Measurements from ENCODE around the gene ADAP1.
A peak's percentile ranks its signal among the peaks of the same experiment; 100 is the strongest.
"Not testable (repeated sequence)": the region's sequence is repeated elsewhere in the genome, so short reads cannot be mapped to it uniquely, and the experiment has no call there.

The ADAP1 gene

GRCh38 chr7:952548-953441 is 1.7 kb downstream of the ADAP1 start:
- no peak for TF ChIP-seq POLR2A (IDR thresholded peaks at IDR 0.05; ENCODE audit: low read depth, low read length)
- FAIRE-seq (no peak), DNase-seq (ENCODE audit: insufficient read length, low spot score) (no peak)

GRCh38 chr7:951881-952547 is 2.5 kb downstream of the ADAP1 start:
- FAIRE-seq (no peak), DNase-seq (ENCODE audit: insufficient read length, low spot score) (no peak)
- TF ChIP-seq POLR2A (IDR thresholded peaks at IDR 0.05; ENCODE audit: low read depth, low read length): no peak

GRCh38 chr7:949021-949934 is 5.2 kb downstream of the ADAP1 start:
- TF ChIP-seq POLR2A (IDR thresholded peaks at IDR 0.05; ENCODE audit: low read depth, low read length): no peak
- peak; percentile 86 for DNase-seq (ENCODE audit: insufficient read length, low spot score)
- no peak for FAIRE-seq

- TF ChIP-seq POLR2A (IDR thresholded peaks at IDR 0.05; ENCODE audit: low read depth, low read length): no peak
- DNase-seq (ENCODE audit: insufficient read length, low spot score) (no peak), FAIRE-seq (no peak)
These were observed 6.9 kb downstream of the ADAP1 start for GRCh38 chr7:947391-948210.

GRCh38 chr7:946256-946996 is 8.1 kb downstream of the ADAP1 start:
- FAIRE-seq: no peak
- no peak for TF ChIP-seq POLR2A (IDR thresholded peaks at IDR 0.05; ENCODE audit: low read depth, low read length)

GRCh38 chr7:945556-946255 is 8.8 kb downstream of the ADAP1 start:
- no peak for DNase-seq (ENCODE audit: insufficient read length, low spot score)
- no peak for FAIRE-seq
- no peak for TF ChIP-seq POLR2A (IDR thresholded peaks at IDR 0.05; ENCODE audit: low read depth, low read length)

More at GRCh38 chr7:946256-946996, 8.1 kb downstream of the ADAP1 start:
- no peak for DNase-seq (ENCODE audit: insufficient read length, low spot score)

GRCh38 chr7:945147-945555 is 9.3 kb downstream of the ADAP1 start:
- no peak for DNase-seq (ENCODE audit: insufficient read length, low spot score)
- no peak for TF ChIP-seq POLR2A (IDR thresholded peaks at IDR 0.05; ENCODE audit: low read depth, low read length)
- FAIRE-seq: no peak

GRCh38 chr7:944744-945143 is 9.7 kb downstream of the ADAP1 start:
- DNase-seq (ENCODE audit: insufficient read length, low spot score) (no peak), FAIRE-seq (no peak)
- TF ChIP-seq POLR2A (IDR thresholded peaks at IDR 0.05; ENCODE audit: low read depth, low read length): no peak

GRCh38 chr7:943793-944192 is 10.7 kb downstream of the ADAP1 start:
- not testable (repeated sequence) for DNase-seq (ENCODE audit: insufficient read length, low spot score)

GRCh38 chr7:940599-941408 is 13.7 kb downstream of the ADAP1 start:
- no peak for FAIRE-seq
- DNase-seq (ENCODE audit: insufficient read length, low spot score): no peak
- no peak for TF ChIP-seq POLR2A (IDR thresholded peaks at IDR 0.05; ENCODE audit: low read depth, low read length)

More at GRCh38 chr7:943793-944192, 10.7 kb downstream of the ADAP1 start:
- FAIRE-seq: not testable (repeated sequence)

GRCh38 chr7:939843-940242 is 14.6 kb downstream of the ADAP1 start:
- no peak for DNase-seq (ENCODE audit: insufficient read length, low spot score)
- no peak for FAIRE-seq
- TF ChIP-seq POLR2A (IDR thresholded peaks at IDR 0.05; ENCODE audit: low read depth, low read length): no peak
